GM11168 (cell line): Measurements from ENCODE around the gene CYTH4.

Experiments used
- in situ Hi-C: fragments of 300-500 bp; cut with MboI; formaldehyde crosslinking; loops from one replicate; pipeline ENCODE4 v1.12.0; 2022; ENCODE audit warnings: low sequenced_read_pairs; ENCODE audit not compliant: unreplicated experiment

Gene CYTH4

GRCh38 chr22:37363261-37363992 lies 81.1 kb downstream of the CYTH4 start:
- in situ Hi-C loops: no loop called here
